CMK (cell line): ENCODE measurements around the gene ARSI.

Experiments used
- DNase-seq: peaks from one replicate; pipeline ENCODE4 v3.0.0-alpha.2; 2010; ENCODE audit warnings: low read depth

Gene ARSI

DNA sequence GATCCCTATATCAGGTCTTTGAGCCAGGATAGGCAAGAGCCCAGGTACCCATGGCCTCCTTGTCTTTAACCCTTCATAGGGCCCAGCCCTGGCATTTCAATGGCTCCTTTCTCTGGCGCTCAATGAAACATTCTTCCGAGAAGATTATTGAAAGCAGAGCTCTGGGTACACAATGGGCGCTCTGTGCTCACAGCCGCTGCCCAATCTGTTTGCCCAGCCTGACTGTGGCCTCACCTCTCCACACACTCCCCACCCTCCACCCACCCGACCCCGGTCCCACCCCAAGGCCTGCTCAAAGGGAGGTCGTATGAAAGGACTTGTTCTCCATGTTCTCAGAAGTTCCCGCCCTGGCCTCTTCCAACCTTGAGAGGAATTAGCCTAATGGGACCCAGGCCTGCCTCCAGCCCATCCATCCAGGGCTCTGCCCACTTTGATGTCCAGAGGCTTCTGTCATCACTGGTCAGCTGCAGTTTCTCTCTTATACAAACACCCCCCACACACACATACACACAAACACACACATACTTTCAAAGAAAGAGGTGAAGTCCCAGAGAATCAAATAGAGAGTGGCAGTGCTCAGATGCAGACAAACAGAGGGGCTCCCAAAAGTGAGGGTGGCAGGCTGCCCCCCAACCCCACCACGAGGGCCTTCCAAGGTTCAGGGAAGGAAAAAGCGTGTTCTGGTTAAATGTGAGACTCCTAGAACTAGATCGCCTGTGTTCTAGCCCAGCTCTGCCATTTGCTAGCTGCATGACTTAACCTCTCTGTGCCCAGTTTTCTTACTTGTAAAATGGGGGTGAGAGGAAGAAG is 5.1 kb upstream of the ARSI start:
- no peak for DNase-seq

DNA sequence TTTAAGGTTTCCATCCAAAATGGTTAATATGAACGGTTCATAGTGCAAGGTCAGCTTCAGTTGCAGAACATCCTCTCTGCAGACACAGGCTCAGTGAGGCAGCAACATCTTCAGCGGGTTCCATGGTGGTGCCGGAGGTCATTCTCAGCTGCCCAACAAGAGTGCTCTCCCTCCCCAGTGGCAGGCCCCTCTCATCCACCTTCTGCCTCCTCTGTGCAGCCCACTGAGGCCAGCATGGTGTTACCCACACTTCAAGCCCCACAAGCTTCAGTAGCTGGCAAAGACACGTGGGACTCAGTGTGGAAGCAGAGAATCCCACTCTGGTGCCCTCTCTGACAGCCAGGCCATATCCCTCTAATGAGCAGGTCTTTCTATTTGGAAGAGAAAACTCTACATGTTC is 4.1 kb upstream of the ARSI start:
- DNase-seq = no peak

DNA sequence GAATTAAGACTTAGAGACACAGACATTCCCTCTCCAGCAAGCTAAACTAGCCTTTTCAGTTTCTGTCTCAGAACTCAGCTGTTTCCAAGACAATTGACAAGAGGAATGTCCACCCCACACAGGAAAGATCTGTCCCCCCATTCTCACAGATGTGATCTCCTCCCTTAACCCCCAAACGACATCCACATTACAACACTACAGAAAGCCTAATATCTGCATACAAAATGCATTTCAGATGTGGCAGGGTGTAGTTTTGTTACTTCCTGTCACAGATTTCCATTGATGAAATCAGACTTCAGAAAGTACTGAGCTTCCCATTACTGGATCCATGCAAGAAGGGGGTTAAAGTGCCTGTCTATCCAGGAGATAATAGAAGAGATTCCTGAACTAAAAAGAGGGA is 2.9 kb upstream of the ARSI start:
- no peak for DNase-seq

DNA sequence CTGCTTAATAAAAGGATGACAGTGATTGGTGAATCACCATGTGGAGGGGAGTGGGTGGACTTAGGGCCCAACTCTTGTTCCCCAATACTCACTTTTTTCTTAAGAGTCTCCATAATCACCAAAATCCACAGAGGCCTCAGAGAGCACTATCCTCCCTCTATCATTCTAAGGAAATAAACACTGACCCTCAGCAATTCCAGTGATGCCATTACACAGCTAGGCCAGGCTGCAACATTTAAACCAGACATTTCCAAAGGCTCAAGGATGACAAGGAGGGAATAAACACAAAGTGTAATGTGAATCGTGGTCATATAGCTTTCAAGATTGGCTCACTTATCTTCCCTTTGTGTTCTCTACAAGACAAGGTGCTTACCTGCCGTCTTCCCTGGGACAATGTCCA is 2.4 kb upstream of the ARSI start:
- no peak for DNase-seq

DNA sequence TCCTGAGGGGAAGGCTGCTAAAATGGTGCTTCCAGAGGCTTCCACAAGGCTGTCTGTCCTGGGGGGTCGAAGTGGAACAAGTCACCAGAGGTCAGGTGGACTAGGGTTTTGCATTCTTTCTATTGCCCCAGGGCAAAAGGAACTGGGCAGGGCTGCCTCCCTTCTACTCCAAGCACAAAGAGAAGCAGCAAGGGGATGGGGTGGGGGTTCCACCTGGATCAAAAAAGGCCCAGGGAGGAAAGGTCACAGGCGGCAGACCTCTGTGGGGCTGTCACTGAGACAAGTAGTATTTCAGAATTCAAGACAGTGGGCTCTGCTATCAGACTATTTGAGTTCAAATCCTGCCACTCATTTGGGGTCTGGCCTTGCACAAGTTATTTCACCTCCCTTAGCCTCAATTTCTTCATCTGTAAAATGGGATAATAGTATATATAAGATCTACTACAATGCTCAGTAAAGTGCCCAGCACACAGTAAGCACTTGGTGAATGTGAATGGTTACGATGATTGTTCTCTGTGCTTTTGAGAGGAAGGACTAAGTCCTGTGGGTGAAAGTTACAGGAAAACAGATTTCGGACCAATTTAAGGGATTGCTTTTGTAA is 1.9 kb upstream of the ARSI start:
- no peak for DNase-seq

GRCh38 chr5:150303660-150304386 is 1.1 kb upstream of the ARSI start:
- no peak for DNase-seq

GRCh38 chr5:150303070-150303615 is 438 bp upstream of the ARSI start:
- no peak for DNase-seq

- DNase-seq = no peak
Observed at GRCh38 chr5:150301901-150302300, 804 bp downstream of the ARSI start.

GRCh38 chr5:150301170-150301505 is 1.6 kb downstream of the ARSI start:
- DNase-seq = no peak

- no peak for DNase-seq
Observed at GRCh38 chr5:150300496-150301169, 2.1 kb downstream of the ARSI start.

- DNase-seq = no peak
Observed at GRCh38 chr5:150299571-150300327, 3.0 kb downstream of the ARSI start.

- no peak for DNase-seq
Observed at GRCh38 chr5:150298701-150299451, 3.8 kb downstream of the ARSI start.

- DNase-seq = no peak
Observed at GRCh38 chr5:150297934-150298595, 4.6 kb downstream of the ARSI start.

DNA sequence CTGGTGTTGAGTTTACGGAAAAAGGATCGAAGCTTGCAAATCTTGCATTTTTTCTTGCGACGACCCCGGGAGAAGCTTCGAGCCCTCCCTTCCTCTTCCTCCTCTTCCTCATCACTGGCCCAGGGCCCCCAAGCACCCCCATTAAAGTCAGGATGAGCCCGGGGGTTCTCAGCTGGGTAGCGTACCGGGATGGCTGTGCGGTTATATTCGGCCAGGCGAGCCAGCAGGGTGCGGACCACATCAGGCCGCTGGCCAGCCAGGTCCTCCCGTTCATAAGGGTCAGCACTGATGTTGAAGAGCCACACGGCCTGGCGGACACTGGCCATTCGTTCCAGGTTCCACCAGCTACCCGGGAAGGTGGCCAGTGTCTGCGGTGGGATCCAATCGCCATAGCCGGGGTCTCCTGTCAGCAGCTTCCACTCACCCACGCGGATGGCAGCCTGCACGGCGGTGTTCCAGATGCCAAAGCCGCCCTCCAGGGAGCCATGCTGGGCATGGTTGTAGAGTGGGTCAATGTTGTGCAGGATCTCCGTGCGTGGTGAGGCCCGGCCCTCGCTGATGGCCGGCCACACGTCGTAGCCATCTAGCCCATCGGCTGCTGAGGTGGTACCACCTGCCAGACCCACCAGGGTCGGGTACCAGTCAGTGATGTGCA is 5.3 kb downstream of the ARSI start:
- DNase-seq = no peak

- DNase-seq = no peak
Observed at GRCh38 chr5:150296496-150296895, 6.2 kb downstream of the ARSI start.

GRCh38 chr5:150295741-150296486 is 6.8 kb downstream of the ARSI start:
- no peak for DNase-seq

- no peak for DNase-seq
Observed at GRCh38 chr5:150295172-150295634, 7.5 kb downstream of the ARSI start.

DNA sequence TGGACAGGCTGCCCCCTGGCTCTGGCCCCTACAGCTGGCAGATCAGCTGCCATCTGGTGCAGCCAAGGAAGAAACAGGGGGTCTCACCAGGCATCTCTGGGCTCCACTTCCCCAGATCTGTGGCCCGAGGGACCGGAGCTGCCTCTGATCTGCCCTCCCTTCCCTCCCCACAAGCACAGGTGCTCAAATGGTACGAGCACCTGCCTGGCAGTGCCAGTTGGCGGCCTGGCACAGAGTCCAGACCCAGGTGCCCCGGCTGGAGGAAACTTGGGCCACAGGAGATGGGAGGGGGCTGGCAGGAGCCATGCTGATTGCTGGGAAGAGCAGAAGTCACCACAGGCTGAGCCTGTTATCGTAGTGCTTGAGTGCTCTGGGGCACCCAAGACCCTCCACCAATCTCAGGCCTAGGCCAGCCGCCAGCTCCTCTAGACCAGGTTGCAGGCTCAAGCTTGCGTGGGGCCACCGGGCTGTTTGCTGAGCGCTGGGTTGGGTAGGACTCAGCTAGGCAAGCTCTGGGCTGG is 8.1 kb downstream of the ARSI start:
- no peak for DNase-seq
